NCI-H187 (cell line): ENCODE results near the gene MRPL58.
A peak's percentile ranks its signal among the peaks of the same experiment; 100 is the strongest.
"Not testable (repeated sequence)": the region's sequence is repeated elsewhere in the genome, so short reads cannot be mapped to it uniquely, and the experiment has no call there.

ENCODE experiments used
- DNase-seq, 2 experiments: peaks; one replicate each; lab custom pipeline; 2025; lab: John Stamatoyannopoulos, UW

MRPL58 gene

DNA sequence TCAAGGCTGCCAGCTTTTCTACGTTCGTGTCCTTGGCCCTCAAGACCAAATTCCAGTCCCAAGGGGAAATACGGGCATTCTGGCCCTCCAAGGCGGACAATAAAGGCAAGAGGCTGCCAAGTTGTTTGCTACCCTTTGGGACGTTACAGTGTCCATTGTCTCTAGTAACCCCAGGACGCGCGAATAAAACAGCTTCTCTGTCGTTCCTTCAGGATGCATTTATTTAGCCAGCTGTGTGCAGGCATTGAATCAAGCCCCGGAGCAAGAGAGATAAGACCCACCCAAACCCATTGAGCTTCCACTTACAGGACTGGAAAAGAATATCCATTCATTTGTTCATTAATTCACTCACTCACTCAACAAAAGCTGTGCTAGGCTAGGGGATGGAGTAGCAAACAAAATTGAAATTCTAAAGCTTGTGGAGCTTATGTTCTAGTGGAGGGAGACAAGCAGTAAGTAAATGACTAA is 656 bp downstream of the MRPL58 start:
- no peak for DNase-seq

DNA sequence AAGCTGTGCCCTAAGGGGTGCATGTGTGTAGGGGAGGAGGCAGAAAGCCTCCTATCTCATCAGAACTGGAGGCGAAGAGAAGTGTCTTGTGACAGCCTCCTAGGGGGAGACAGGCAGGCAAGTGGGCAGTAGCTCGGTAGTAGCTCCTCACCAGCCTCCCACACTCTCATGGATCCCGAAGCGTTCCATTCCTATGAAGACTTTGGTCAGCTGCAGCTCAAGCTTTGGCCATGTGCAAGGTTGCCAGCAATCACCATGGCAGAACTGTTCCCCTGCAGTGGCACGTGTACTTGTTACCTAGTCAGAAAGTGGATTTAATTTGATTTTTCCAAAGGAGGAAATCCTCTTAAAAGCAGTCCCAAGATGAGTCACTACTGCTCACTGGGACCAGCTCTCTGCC is 6.7 kb downstream of the MRPL58 start:
- no peak for DNase-seq

DNA sequence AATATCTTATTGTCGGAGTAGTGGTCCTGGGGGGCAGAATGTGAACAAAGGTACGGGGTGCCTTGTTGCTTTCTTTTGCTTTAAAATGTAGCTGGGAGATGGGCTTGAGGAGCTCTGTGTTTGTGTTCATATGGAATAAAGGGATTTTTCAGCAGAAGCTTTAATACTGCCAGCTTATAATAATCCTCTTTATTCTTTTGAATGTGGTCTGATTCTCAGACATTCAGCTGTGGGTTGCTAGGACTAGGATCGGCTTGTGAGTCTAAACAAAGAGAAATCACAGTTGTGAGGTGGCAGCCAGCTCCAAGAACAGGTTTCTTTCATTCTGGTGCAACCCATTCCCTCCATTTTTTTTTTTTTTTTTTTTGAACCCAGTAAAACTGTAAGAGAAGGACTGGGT is 7.2 kb downstream of the MRPL58 start:
- no peak for DNase-seq

DNA sequence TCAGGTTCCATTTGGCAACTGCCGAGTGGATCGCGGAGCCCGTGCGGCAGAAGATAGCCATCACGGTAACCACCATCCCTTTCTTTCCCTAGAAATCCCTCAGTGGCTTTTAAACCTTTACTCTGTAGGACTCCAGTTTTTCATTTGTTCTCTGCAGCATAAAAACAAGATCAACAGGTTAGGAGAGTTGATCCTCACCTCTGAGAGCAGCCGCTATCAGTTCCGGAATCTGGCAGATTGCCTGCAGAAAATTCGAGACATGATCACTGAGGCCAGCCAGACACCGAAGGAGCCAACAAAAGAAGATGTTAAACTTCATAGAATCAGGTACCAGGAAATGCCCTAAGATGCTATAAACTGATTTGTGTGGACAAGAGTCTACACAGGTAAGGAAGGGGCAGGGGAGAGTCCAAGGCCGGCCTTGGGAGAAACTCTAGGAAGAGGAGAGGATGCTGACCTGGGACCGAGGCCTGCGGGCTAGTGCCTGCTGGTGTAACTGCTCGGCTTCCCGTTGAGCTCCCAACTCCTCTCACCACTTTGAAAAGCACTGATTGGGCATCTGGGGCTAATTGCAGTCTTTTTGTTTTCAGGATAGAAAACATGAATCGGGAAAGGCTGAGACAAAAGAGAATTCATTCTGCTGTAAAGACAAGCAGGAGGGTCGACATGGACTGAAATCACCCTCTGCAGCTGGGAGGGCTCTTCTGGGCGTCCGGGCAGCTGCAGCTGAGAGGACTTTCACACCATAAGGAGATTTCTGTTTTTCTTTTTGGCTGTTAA is 8.1 kb downstream of the MRPL58 start:
- DNase-seq, result no peak

DNA sequence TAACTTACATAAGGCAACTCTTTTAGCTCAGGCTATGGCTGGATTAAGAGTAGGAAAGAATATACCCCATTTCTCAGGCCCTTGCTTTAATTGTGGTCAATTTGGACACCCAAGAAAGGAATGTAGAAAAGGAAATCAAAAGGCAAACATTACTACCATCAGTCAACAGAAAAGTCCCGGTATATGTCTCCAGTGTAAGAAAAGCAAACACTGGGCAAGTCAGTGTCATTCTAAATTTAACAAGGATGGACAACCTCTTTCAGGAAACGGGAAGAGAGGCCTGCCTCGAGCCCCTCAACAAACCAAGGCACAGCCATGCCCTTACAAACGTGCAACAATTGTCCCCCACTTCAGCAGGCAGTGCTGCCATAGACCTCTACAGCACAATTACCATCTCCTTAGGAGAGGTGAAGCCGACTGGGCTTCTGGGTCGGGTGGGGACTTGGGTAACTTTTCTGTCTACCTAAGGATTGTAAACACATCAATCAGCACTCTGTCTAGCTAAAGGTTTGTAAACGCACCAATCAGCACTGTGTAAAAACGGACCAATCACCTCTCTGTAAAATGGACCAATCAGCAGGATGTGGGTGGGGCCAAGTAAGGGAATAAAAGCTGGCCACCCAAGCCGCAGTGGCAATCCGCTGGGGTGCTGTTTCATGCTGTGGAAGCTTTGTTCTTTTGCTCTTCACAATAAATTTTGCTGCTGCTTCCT is 12.4 kb downstream of the MRPL58 start:
- DNase-seq, result no peak

DNA sequence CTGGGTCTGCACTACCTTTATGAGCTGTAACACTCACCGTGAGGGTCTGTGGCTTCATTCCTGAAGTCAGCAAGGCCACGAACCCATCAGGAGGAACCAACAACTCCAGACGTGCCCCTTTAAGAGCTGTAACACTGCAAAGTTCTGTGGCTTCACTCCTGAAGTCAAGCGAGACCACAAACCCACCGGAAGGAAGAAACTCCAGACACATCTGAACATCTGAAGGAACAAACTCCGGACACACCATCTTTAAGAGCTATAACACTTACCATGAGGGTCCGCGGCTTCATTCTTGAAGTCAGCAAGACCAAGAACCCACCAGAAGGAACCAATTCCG is 12.9 kb downstream of the MRPL58 start:
- not testable (repeated sequence) for DNase-seq

DNA sequence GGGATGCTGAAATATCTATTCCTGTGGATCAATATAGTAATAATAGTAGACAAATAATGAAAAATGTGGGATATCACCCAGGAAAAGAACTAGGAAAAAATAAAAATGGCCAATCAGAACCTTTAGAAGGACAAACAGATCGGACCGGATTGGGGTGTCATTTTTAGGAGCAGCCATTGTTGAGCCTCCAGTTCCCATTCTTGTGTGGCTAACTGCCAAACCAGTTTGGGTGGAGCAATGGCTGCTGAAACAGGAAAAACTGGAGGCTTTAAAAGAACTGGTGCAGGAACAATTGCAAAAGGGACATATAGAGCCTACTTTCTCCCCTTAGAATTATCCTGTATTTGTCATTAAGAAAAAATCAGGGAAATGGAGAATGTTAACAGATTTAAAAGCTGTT is 14.2 kb downstream of the MRPL58 start:
- not testable (repeated sequence) for DNase-seq

DNA sequence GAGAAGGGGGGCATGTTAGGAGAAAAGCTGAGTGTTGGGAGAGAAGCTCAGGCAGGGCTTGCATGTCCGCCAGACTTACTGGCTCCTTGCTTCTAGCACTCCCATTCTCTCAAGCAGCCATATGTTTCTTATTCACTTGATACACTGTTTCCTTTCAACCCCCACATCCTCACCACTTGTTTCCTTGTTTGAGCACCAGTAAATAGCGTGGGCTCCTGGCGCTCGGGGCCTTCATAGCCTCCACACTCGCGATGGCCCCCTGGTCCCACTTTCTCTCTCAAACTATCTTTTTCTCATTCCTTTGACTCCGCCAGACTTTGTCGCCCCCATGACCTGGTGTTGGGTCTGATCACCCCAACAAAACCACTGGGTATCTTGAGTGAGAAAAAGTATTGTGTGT is 17.7 kb downstream of the MRPL58 start:
- no peak for DNase-seq

DNA sequence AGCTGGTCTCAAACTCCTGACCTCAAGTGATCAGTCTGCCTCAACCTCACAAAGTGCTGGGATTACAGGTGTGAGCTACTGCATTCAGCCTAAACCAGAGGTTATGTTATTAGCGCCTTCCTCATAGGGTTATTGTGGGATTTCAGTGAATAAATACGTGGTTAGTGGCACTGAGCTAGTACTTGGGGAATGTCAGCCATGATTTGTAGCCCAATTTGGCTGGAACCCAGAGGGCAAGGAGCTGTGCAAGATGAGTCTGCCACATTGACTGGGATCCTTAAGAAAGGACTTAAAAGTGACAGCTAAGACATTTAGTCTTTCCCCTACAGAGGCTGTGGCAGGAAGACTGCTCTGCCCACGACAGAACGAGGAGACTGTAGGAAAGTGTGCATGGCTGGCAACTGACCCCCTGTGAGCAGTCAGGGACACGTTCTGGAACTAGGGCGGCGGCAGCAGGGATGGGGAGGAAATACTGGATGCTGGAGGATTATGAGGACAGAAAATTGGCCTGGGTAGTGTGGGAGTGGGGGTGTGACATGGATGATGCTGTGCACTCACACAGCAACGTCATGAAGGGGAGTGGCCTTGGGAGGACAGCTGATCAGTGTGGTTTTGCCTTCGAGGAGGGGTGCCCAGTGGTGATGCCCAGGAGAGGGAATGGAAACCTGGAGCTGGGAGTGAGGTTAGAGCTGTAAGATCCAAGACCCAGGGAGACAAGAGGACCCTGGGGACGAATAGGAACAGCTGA is 19.7 kb downstream of the MRPL58 start:
- peak; percentile 30 to 59 for DNase-seq

DNA sequence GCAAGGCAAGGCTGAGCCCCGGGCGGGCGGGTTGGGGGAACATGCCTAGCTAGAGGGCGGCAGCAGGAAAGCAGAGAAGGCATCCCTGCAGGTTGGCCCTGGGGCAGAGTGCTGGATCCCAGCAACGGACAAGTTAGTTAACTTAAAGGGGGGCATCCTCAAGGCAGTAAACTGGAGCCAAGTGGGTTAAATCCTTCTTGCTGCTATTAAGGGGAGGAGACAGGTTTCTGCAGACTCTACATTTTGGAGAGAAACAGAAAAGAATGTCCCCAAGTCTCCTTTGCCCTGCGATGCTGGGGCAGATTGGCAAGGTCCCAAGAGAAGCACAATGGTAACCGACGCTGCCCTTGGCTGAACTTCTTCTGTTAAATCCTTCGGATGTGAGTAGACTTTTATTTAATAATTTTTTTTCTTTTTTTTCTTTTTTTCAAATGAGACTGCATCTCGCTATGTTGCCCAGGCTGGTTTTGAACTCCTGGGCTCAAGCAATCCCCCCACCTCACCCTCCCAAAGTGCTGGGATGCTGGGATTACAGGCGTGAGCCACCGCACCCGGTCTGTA is 20.3 kb downstream of the MRPL58 start:
- peak in 1 of 2 experiments; percentile 59 for DNase-seq

DNA sequence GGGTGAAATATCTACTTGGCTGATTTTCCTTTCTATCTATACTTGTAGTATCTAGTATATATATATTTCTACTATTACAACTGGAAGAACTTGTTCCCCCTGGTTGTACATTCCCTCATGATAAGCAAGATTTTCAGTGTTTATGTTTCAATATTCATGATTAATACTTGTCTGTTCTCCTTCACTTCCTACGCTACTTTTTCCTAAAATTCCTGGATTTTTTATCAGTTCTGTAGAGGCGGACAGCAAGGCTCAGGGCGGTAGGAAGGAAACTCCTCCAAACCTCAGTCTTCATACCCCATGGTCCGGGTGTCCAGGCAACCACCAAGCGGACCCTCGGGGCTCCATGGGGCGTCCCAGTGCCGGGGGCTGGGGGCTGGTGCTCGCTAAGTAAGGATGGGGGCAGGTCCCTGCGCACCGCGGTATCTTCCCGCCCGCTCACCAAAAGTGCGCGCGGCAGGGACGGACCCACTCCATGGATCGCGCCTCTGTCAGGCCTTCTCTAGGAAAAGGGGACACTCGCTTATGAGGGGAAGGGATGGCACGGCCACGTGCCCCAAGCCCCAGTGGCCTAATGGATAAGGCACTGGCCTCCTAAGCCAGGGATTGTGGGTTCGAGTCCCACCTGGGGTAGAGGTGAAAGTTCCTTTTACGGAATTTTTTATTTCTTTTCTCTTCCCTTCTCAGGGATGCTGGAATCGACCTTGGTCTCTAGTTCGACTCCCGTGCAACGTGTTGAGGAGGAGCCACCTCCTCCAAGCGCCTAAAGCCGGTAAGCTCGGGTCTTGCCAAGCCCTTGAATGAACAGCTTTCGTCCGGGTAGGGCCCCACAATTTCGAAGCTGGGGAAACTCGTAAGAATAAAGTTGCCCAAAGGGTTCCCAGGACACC is 21.1 kb downstream of the MRPL58 start:
- DNase-seq, result peak; percentile 80 to 95

DNA sequence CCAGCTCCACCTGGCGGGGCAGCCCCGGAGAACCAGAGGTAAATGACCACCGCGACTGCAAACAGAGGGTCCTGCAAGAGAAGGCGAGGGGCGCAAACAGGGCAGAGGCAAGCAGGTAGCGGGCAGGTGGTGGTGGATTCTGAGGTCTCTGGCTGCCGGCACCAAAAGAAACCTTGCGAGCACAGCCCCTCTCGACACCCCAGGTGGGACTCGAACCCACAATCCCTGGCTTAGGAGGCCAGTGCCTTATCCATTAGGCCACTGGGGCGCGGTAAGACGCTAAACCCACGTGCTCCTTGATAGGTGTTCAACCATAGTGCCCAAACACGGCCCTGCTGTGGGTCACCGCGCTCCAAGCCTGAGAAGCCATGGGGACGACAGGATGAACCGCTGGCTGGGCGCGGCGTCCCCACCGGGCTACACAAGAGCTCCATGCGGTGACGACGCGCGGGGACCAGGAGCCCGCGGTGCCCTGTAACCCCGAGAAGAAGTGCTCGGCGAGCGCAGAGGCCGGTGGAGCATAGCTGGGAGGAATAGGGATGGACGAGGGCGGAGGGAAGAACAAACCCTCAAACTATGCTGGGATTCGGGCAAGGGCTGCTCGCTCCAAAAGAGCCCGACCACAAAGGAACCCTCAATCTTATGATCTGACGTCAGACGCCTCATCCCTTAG is 21.9 kb downstream of the MRPL58 start:
- peak; percentile 83 to 88 for DNase-seq

DNA sequence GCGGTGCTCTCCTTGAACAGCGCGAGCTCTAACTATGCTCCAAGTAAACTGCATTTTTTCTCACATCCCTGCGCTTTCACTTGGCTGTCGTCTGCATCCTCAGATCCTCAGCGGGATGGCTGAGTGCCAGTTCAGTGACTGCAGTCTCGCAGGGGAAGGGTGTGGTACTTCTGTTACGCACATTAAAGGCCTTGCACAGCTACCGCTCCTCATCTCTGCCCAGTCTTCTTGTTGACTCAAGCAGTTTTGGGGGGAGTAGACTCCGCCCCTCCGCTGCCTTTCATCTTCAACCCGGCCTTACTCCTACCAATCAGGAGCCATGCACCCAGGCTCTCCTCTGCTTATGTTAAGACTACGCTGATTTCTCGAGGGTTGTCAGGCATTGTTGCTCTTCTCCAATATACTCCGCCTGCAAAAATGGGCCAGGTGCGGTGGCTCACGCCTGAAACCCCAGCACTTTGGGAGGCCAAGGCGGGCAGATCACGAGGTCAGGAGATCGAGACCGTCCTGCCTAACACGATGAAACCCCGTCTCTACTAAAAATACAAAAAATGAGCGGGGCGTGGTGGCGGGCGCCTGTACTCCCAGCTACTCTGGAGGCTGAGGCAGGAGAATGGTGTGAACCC is 24.3 kb downstream of the MRPL58 start:
- DNase-seq, result peak; percentile 16 to 62

DNA sequence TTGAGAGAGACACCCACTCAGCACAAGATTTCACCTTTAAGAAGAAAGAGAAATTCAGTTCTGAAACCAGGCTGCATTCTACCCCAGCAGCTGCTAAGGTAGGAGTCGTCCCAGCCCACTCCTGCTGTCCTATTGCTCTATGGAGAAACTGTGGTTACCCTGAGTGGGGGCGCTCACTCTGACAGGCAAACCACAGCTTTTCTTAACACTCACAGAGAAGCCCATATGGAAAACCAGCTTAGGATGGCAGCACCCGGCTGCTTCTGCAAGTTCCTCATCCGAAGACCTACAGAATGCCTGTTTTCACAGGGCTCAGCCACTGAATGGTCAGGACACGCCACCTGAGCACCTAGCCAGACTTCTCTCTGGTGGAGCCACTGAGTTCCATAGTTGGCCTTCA is 26.8 kb downstream of the MRPL58 start:
- DNase-seq, result no peak

DNA sequence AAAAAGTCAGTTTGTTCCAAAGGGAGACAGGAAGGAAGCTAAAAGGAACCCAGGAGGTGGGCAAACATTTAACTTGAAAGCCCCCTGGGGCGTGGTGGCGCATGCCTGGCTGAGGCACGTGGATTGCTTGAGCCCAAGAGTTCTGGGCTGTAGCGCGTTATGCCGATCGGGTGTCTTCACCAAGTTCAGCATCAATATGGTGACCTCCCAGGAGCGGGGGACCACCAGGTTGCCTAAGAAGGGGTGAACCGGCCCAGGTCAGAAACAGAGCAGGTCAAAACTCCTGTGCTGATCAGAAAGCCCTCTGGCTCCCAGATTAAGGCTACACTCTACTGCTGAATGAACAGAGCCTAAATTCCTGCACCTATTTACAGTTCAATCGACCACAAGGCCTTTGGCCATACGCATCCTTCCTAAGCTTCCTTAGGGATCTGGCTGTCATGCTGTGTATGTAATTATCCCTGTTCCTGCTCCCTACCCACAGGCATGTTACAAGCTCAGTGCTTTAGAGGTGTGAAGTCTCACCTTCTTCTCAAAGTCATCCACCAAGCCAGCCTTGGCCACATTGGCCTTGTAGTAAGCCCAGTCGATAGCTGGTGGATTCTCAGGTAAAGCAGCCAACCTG is 29.3 kb downstream of the MRPL58 start:
- no peak for DNase-seq

DNA sequence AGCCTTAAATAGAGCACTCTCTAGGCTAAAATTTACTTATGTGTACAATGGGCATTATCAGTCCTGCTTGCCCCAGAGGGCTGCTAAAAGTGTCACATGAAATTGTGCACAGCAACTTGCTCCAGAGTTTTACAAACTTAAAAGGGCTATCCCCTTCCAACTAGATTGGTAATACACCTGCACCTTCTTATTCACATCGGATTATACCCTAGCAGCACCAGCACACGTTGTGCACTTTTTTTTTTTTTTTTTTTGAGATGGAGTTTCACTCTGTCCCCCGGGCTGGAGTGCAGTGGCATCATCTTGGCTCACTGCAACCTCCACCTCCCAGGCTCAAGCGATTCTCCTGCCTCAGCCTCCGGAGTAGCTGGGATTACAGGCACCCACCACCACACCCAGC is 31.3 kb downstream of the MRPL58 start:
- not testable (repeated sequence) for DNase-seq

DNA sequence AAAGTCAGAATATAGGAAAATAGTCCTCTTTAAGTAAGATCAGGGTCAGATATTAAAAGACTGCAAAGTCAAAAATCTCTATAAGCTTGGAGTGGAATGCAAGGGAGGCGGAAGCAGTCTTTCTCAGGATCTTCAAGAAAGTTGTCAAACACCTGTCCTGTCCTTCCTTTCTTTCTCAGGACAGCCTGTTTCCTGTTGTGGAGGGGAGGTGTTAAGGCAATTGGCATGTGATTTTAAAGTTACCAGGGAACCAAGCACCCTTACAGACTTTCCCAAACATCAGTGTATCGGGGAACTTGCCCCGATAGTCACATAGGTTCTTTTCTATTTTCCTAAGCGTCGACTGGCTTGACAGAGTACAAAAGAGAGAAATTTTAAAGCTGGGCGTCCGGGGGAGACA is 32.2 kb downstream of the MRPL58 start:
- no peak for DNase-seq

DNA sequence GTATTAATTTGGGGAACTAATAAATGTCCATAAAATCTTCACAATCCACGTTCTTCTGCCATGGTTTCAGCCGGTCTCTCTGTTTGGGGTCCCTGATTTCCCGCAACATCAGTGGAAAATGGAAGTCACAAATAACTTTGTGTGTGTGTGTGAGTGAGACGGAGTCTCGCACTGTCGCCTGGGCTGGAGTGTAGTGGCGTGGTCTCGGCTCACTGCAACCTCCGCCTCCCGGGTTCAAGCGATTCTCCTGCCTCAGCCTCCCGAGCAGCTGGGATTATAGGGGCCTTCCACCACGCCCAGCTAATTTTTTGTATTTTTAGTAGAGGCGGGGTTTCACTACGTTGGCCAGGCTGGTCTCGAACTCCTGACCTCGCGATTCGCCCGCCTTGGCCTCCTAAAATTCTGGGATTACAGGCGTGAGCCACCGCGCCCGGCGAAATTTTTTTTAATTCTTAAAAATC is 33.5 kb downstream of the MRPL58 start:
- not testable (repeated sequence) for DNase-seq

DNA sequence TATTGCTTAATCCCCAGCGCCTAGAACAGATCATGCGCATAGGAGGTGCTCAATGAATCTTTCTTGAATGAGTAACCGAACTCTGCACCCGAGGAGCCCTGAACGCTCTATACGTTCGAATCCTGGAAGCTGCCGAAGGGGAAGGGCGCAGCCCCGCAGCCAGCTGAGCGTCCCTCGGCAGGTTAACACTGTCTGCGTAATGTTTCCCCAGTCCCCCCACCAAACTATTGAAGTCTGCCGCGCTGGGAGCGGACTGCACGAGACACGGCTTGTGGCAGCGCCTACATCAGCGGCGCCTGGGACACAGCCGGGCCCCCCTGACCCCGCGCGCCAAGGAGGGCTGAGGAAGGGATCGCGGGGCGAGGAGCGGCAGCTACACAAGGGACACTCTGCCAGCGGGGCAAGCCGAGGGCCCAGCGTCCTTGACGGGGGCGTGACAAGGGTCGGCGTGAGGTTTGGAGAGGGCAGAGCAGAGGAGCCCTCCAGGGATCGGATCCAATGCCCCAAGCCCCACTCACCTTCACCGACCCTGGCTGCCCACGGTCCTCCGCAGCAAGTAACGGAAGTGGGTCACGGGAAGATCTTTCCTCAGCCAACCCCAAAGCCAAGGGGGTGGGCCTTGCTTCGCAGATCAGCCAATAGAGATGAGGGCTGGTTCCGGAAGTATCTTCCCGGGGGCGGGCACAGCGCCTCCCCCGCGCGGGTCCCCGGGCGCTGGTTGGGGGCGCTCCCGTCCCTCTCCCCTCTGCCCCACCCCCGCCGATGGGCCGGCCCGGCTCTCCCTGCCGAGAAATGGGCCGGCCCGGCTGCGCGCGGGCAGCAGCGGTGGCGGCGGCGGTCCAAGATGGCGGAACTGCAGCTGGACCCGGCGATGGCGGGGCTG is 34.2 kb downstream of the MRPL58 start, which contains the start of the genes ATP5PD and KCTD2:
Gene ATP5PD (minus strand): TSS at position 563 of the 883 bp plus-strand sequence. CDS start 4,319 bp downstream, outside the sequence.
Gene KCTD2 (plus strand): TSS at position 819 of the 883 bp plus-strand sequence. CDS start 26 bp downstream, at position 845.
- peak; percentile 83 to 93 for DNase-seq
